GM18858 (cell line): ENCODE measurements around the gene SMIM7.

Source experiments
- ATAC-seq: cut with Tn5 transposase; IDR thresholded peaks from one replicate; pipeline ENCODE4 v1.9.1; 2021; ENCODE audit not compliant: unreplicated experiment

Gene SMIM7

DNA sequence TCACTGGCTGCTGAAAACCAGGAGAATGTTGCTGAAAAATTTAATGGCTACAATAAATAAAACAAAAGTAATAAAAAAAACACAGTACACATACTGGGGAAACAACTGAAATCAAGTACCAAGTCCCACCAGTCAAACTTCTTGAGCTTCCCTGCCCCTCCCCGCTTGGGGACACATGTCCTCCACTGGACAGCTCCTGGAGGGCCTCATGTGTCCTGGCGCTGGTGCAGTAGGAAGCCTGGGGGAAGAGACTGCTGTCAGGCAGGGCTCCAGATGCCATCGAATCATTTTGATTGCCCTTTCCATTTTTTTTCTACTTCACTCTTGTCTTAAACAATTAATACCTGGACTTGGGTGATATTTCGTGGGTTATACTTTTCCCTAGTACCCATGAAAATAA is 61.1 kb downstream of the SMIM7 start:
- ATAC-seq = no peak

DNA sequence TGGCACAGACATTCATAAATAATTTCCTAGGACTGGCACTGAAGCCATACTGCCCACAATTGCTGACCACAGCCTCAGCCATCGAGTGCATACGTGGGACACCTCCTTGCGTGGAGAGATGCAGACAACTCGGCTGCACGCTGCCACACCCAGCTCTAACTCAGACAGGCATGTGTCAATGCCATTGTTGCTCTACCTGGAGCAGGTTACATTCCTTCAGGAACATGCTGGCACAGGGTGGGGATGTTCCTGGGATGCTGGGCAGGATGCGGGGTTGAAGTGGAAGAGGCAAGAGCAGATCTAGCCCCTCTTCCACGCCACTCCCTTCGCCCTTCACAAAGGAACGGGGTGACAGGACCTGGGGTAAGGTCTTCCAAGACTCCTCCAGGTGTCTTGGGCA is 63.5 kb downstream of the SMIM7 start:
- no peak for ATAC-seq
